ENCODE data around the gene CDK19.

Gene CDK19

DNA sequence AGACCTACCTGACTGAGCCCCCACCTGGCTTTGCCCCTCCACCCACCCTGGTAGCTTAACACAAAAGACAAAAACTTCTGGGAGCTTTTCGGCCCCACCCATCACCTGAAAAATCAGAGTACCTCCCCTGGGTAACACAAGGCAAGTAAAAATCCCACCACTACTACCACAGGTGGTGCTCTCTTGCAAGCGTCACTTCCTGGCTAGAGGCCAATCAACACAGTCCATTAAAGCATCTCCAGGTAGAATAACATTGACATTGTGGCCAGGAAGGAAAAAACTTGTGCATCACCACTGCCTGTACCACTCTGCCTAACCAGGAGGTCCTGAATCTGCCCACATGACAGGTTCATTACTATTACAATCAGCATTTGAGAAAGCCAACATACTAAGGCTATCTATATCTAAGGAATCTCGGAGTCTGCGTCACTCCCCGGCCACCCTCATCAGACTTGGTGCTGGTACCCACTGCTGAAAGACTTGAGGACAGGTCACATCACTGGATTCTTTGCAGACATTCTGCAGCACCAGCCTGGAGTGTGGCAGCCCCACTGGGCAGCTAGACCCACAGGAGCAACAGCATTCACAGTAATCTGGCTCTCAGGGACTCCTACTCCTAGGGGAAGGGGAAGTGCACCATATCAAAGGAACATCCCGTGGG, 125.9 kb downstream of the CDK19 start:
- DNase-seq (ENCODE audit: low spot score), result no peak
- TF ChIP-seq, protein P1, sequence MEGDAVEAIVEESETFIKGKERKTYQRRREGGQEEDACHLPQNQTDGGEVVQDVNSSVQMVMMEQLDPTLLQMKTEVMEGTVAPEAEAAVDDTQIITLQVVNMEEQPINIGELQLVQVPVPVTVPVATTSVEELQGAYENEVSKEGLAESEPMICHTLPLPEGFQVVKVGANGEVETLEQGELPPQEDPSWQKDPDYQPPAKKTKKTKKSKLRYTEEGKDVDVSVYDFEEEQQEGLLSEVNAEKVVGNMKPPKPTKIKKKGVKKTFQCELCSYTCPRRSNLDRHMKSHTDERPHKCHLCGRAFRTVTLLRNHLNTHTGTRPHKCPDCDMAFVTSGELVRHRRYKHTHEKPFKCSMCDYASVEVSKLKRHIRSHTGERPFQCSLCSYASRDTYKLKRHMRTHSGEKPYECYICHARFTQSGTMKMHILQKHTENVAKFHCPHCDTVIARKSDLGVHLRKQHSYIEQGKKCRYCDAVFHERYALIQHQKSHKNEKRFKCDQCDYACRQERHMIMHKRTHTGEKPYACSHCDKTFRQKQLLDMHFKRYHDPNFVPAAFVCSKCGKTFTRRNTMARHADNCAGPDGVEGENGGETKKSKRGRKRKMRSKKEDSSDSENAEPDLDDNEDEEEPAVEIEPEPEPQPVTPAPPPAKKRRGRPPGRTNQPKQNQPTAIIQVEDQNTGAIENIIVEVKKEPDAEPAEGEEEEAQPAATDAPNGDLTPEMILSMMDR (IDR thresholded peaks at IDR 0.05; ENCODE audit: borderline replicate concordance, control extremely low read depth, extremely low read depth, insufficient read depth, missing control alignments), result no peak
- in situ Hi-C loops (cut with MboI; ENCODE audit: low sequenced_read_pairs, unreplicated experiment), result loop anchor here (10.0 kb wide), 1 partner anchor 185 kb away; the partner anchor contains the start of gene AMD1

DNA sequence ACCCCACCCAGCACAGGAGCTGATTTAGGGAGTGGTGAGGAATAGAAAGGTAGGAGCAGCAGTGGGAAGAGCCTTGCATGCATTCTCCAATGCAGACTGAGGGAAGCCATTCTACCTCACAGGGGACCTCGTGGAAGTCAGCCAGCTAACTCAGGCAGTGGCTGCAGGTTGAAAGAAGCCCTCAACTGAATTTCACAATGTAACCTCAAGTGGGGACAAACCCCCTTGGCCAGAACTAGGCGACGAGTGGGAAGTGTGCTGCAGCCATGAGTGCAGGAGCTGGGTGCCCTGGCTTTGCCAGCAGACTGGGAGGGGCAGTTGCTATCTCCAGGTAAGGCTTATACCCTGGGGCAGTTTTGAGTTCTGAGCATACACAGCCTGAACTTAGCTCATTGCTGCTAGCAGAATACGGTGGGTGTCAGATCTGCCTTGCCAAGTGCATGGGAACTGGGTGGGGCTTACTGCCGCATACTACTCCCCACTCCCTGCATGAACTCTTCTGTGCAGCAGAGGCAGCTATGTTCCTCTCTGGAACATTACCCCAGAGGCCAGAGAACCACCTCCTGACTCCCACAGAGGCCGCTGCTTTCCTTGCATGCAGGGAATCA, 126.5 kb downstream of the CDK19 start:
- no peak for DNase-seq (ENCODE audit: low spot score)
- in situ Hi-C loops (cut with MboI; ENCODE audit: low sequenced_read_pairs, unreplicated experiment), result loop anchor here (10.0 kb wide), 1 partner anchor 186 kb away; the partner anchor contains the start of gene AMD1
- TF ChIP-seq, protein P1 (IDR thresholded peaks at IDR 0.05; ENCODE audit: borderline replicate concordance, control extremely low read depth, extremely low read depth, insufficient read depth, missing control alignments), result no peak

GRCh38 chr6:110687326-110687725, 127.9 kb downstream of the CDK19 start:
- in situ Hi-C loops (cut with MboI; ENCODE audit: low sequenced_read_pairs, unreplicated experiment), result loop anchor here (10.0 kb wide), 1 partner anchor 187 kb away; the partner anchor contains the start of gene AMD1
- DNase-seq (ENCODE audit: low spot score), result no peak
- TF ChIP-seq, protein P1 (IDR thresholded peaks at IDR 0.05; ENCODE audit: borderline replicate concordance, control extremely low read depth, extremely low read depth, insufficient read depth, missing control alignments), result no peak

DNA sequence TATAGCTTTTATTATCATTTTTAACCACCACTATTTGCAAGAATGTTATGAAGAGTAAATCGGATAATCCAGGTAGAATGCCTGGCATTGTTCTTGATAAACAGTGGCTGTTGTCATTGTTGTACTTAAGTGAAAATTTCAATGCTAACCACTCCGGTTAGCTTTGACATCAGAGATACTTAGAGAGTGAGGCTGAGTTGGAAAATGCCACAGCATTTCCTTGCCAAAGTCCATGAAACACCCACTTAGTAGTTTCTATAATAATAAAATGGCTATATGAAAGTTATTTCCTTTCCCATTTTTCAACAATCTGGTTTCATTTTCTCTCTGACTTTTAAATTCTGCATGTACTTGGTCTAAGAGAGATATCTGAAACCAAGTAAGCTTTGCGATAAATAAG, 132.0 kb downstream of the CDK19 start:
- no peak for DNase-seq (ENCODE audit: low spot score)
- TF ChIP-seq, protein P1 (IDR thresholded peaks at IDR 0.05; ENCODE audit: borderline replicate concordance, control extremely low read depth, extremely low read depth, insufficient read depth, missing control alignments), result no peak
- in situ Hi-C loops (cut with MboI; ENCODE audit: low sequenced_read_pairs, unreplicated experiment), result loop anchor here (10.0 kb wide), 1 partner anchor 192 kb away; the partner anchor contains the start of gene AMD1

- peak; percentile 63 for DNase-seq (ENCODE audit: low spot score)
- in situ Hi-C loops (cut with MboI; ENCODE audit: low sequenced_read_pairs, unreplicated experiment), result loop anchor here (10.0 kb wide), 1 partner anchor 192 kb away; the partner anchor contains the start of gene AMD1
- TF ChIP-seq, protein P1 (IDR thresholded peaks at IDR 0.05; ENCODE audit: borderline replicate concordance, control extremely low read depth, extremely low read depth, insufficient read depth, missing control alignments), result peak; percentile 59
These were observed 132.8 kb downstream of the CDK19 start for GRCh38 chr6:110682460-110682853.

- in situ Hi-C loops (cut with MboI; ENCODE audit: low sequenced_read_pairs, unreplicated experiment), result loop anchor here (10.0 kb wide), 1 partner anchor 193 kb away; the partner anchor contains the start of gene AMD1
- no peak for DNase-seq (ENCODE audit: low spot score)
- TF ChIP-seq, protein P1 (IDR thresholded peaks at IDR 0.05; ENCODE audit: borderline replicate concordance, control extremely low read depth, extremely low read depth, insufficient read depth, missing control alignments), result no peak
These were observed 133.5 kb downstream of the CDK19 start for GRCh38 chr6:110681543-110682459.

Data from GM13976 (cell line).